Uterus (tissue), 4 donors: Measurements from ENCODE around the gene TRIM14. TPM values are rescaled to one million over a fixed set of nuclear protein-coding genes. Genes with fewer than 3 reads are reported as not detected.
A peak's percentile ranks its signal among the peaks of the same experiment; 100 is the strongest.
"Not testable (repeated sequence)": the region's sequence is repeated elsewhere in the genome, so short reads cannot be mapped to it uniquely, and the experiment has no call there.

Experiments used
- DNase-seq, 2 donors: peaks; one replicate each; pipeline ENCODE4 v3.0.0-alpha.2; 2019 to 2020
- H3K27ac ChIP-seq, 2 donors: fragments of 200-600 bp; sonication (generic); 1 replicate in 1 of 2; 2 replicates in 1 of 2; pipeline ENCODE4 v1.5.1; 2016 to 2018
- H3K27me3 ChIP-seq, 2 donors: fragments of 200-600 bp; sonication (generic); one replicate each; pipeline ENCODE4 v1.5.1; 2018 to 2019; ENCODE audit warnings: control low read depth in 1 of 2
- H3K36me3 ChIP-seq, 2 donors: fragments of 200-600 bp; sonication (generic); one replicate each; pipeline ENCODE4 v1.5.1; 2019; ENCODE audit warnings: control low read depth in 1 of 2
- H3K4me1 ChIP-seq, 2 donors: fragments of 200-600 bp; sonication (generic); one replicate each; pipeline ENCODE4 v1.5.1; 2018 to 2019; ENCODE audit warnings: control low read depth in 1 of 2
- H3K4me3 ChIP-seq, 2 donors: fragments of 200-600 bp; sonication (generic); 1 replicate in 1 of 2; 2 replicates in 1 of 2; pipeline ENCODE4 v1.5.1; 2018 to 2019; ENCODE audit warnings: mild to moderate bottlenecking in 1 of 2
- H3K9me3 ChIP-seq, 2 donors: fragments of 200-600 bp; sonication (generic); one replicate each; pipeline ENCODE4 v1.5.1; 2019; ENCODE audit warnings: control low read depth in 1 of 2
- CTCF ChIP-seq, 4 experiments: fragments of 200-600 bp in 2 of 4; fragments of 450-650 bp in 2 of 4; sonication (generic) in 2 of 4; IDR thresholded peaks; one replicate each; pipeline ENCODE4 v1.5.1; 2016 to 2019; ENCODE audit warnings: antibody characterized with exemption in 4 of 4, mild to moderate bottlenecking in 2 of 4, moderate library complexity in 1 of 4
- POLR2A ChIP-seq, 2 donors: fragments of 450-650 bp; IDR thresholded peaks; one replicate each; pipeline ENCODE4 v1.6.1; 2016; ENCODE audit warnings: antibody characterized with exemption in 2 of 2, mild to moderate bottlenecking in 1 of 2, moderate library complexity in 1 of 2
- intact Hi-C: fragments of 100-400 bp; cut with DNase I; formaldehyde crosslinking; loops from one replicate; pipeline ENCODE4 v1.15.1; 2023; ENCODE audit warnings: low total_unique reads
- total RNA-seq, 4 donors: library from RNA; depleted of rRNA in 3 of 4; stranded (reverse); fragments of >200 nt in 3 of 4; gene quantifications; one replicate each; pipeline versions ENCODE4 v1.1.0 to v1.2.4, GENCODE V29; 2014 to 2023
- donor health status: DM: yes; HTN: yes; CAD: no.

The TRIM14 gene
- total RNA-seq, 4 donors from 2014 or later: 1.5 to 17.7 (median 10.9) TPM

- H3K36me3 ChIP-seq: no peaks in the 10 kb centered on the region
- no peaks in the 10 kb centered on the region for H3K9me3 ChIP-seq
- no peaks in the 10 kb centered on the region for H3K4me1 ChIP-seq
- H3K4me3 ChIP-seq: no peak overlapping the region
- H3K27ac ChIP-seq: peak overlapping the region in 1 of 2 donors; percentile 24
- no peak for DNase-seq
- H3K27me3 ChIP-seq: no peaks in the 10 kb centered on the region
- TF ChIP-seq CTCF (IDR thresholded peaks at IDR 0.05) (no peak), POLR2A (IDR thresholded peaks at IDR 0.05) (no peak)
- intact Hi-C loops: no loop called here
These were observed 38.2 kb downstream of the TRIM14 start for GRCh38 chr9:98080780-98081179.

- no peaks in the 10 kb centered on the region for H3K9me3 ChIP-seq
These were observed 38.7 kb downstream of the TRIM14 start for GRCh38 chr9:98080326-98080725.

GRCh38 chr9:98078895-98079294 is 40.1 kb downstream of the TRIM14 start:
- no peak overlapping the region for H3K4me3 ChIP-seq
- intact Hi-C loops: no loop called here
- no peaks in the 10 kb centered on the region for H3K4me1 ChIP-seq
- H3K36me3 ChIP-seq: no peaks in the 10 kb centered on the region
- no peak for DNase-seq
- H3K27me3 ChIP-seq: no peaks in the 10 kb centered on the region
- TF ChIP-seq POLR2A (IDR thresholded peaks at IDR 0.05): no peak
- no peak for TF ChIP-seq CTCF (IDR thresholded peaks at IDR 0.05)
- no peak overlapping the region for H3K27ac ChIP-seq
- no peaks in the 10 kb centered on the region for H3K9me3 ChIP-seq

More at GRCh38 chr9:98080326-98080725, 38.7 kb downstream of the TRIM14 start:
- no peaks in the 10 kb centered on the region for H3K36me3 ChIP-seq
- no peaks in the 10 kb centered on the region for H3K4me1 ChIP-seq
- TF ChIP-seq CTCF (IDR thresholded peaks at IDR 0.05) (no peak), POLR2A (IDR thresholded peaks at IDR 0.05) (no peak)
- no peak overlapping the region for H3K4me3 ChIP-seq
- H3K27me3 ChIP-seq: no peaks in the 10 kb centered on the region
- intact Hi-C loops: no loop called here
- H3K27ac ChIP-seq: no peak overlapping the region
- DNase-seq: no peak

GRCh38 chr9:98076514-98076890 is 42.5 kb downstream of the TRIM14 start:
- intact Hi-C loops, H3K4me1 ChIP-seq, H3K4me3 ChIP-seq, H3K27ac ChIP-seq, DNase-seq, H3K27me3 ChIP-seq, H3K9me3 ChIP-seq, H3K36me3 ChIP-seq: not testable (repeated sequence)

GRCh38 chr9:98075332-98075805 is 43.7 kb downstream of the TRIM14 start:
- DNase-seq: no peak
- Histone ChIP-seq H3K4me1 (no peaks in the 10 kb centered on the region), H3K27ac (peak overlapping the region in 1 of 2 donors; percentile 60), H3K4me3 (no peak overlapping the region), H3K9me3 (no peaks in the 10 kb centered on the region), H3K36me3 (no peaks in the 10 kb centered on the region), H3K27me3 (no peaks in the 10 kb centered on the region)
- intact Hi-C loops: no loop called here
- no peak for TF ChIP-seq POLR2A (IDR thresholded peaks at IDR 0.05)
- TF ChIP-seq CTCF (IDR thresholded peaks at IDR 0.05): no peak
